ENCODE measurements around the gene SLC35E4. TPM values are rescaled to one million over a fixed set of nuclear protein-coding genes. Genes with fewer than 3 reads are reported as not detected.

Gene SLC35E4
- total RNA-seq, 1 donor from 2014 or later, result 2.6 TPM

DNA sequence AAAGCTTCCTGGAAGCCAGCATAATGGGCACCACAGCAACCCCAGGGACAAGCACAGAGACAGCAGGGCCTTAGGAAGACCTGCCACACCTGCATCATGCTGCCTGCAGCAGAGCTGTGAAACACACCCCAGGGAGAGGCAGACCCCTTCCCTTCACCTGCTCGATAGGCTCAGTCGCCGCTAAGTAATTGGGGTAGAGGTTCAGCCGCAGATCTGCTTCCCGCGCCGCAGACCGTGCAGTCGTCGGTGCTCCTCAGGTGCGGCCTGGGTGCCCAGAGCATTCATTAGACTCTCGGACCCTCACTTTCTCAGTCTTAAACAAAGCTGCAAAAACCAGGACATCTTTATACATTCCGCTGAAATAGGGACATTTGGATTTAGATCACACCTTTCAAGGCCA lies 29.2 kb downstream of the SLC35E4 start:
- H3K27me3 Mint-ChIP-seq, result peaks cover 13% of the 10 kb centered on the region
- TF ChIP-seq, protein P1, sequence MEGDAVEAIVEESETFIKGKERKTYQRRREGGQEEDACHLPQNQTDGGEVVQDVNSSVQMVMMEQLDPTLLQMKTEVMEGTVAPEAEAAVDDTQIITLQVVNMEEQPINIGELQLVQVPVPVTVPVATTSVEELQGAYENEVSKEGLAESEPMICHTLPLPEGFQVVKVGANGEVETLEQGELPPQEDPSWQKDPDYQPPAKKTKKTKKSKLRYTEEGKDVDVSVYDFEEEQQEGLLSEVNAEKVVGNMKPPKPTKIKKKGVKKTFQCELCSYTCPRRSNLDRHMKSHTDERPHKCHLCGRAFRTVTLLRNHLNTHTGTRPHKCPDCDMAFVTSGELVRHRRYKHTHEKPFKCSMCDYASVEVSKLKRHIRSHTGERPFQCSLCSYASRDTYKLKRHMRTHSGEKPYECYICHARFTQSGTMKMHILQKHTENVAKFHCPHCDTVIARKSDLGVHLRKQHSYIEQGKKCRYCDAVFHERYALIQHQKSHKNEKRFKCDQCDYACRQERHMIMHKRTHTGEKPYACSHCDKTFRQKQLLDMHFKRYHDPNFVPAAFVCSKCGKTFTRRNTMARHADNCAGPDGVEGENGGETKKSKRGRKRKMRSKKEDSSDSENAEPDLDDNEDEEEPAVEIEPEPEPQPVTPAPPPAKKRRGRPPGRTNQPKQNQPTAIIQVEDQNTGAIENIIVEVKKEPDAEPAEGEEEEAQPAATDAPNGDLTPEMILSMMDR (IDR thresholded peaks at IDR 0.05; ENCODE audit: unreplicated experiment), result no peak
- DNase-seq (ENCODE audit: low spot score, unreplicated experiment), result no peak
- no peak overlapping the region for H3K27ac Mint-ChIP-seq
- no peaks in the 10 kb centered on the region for H3K9me3 Mint-ChIP-seq (ENCODE audit: low read depth)
- no peak overlapping the region for H3K4me3 Mint-ChIP-seq (ENCODE audit: low read depth)
- H3K4me1 Mint-ChIP-seq (ENCODE audit: low read depth), result peaks cover 12% of the 10 kb centered on the region
- peaks cover 11% of the 10 kb centered on the region for H3K36me3 Mint-ChIP-seq (ENCODE audit: insufficient read depth)

DNA sequence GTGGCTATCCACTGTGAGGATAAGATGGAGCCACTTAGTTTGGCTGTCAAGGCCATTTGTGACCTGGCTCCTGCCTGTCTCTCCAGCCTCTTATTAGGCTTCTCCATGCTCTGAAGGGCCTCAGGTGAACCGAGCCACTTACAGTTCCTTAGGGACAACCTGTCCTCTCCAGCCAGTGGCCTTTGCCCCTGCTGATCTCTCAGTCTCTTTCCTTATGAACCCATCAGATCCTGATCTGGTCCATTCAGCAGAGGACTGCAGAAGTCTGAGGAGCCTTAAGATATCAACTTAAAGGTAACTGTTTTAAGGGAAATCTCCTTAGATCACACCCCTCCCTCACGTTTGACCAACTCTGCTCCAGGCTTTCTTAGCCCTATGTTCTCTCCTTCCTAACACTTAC lies 29.7 kb downstream of the SLC35E4 start:
- H3K4me1 Mint-ChIP-seq (ENCODE audit: low read depth), result peaks cover 12% of the 10 kb centered on the region

DNA sequence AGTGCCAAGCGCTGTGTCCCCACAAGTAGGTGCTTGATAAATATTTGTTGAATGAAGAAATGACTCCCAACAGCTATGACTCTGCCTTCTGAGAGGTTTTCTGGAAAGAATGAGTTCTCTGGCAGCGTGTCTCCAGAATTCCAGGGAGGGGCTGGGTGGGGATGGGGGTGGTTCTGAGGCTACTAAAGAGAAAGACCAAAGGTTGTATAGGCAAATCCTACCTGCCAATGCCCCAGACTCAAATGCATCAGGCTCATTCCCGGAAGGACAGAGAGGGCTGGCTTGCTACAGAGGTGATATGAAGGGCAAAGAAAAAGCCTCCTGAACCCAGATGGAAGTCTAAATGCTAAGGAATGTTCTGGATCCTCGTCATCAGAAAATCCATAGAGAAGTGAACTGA lies 30.2 kb downstream of the SLC35E4 start:
- Mint-ChIP-seq H3K27ac (no peak overlapping the region), H3K9me3 (ENCODE audit: low read depth) (no peaks in the 10 kb centered on the region), H3K4me1 (ENCODE audit: low read depth) (peaks cover 12% of the 10 kb centered on the region), H3K36me3 (ENCODE audit: insufficient read depth) (peaks cover 10% of the 10 kb centered on the region), H3K4me3 (ENCODE audit: low read depth) (peak overlapping the region; percentile 14), H3K27me3 (peaks cover 19% of the 10 kb centered on the region)
- TF ChIP-seq, protein P1 (IDR thresholded peaks at IDR 0.05; ENCODE audit: unreplicated experiment), result no peak
- no peak for DNase-seq (ENCODE audit: low spot score, unreplicated experiment)

More for the DNA sequence above, 29.7 kb downstream of the SLC35E4 start:
- Mint-ChIP-seq H3K27me3 (peaks cover 15% of the 10 kb centered on the region), H3K4me3 (ENCODE audit: low read depth) (no peak overlapping the region), H3K27ac (no peak overlapping the region), H3K36me3 (ENCODE audit: insufficient read depth) (peaks cover 10% of the 10 kb centered on the region), H3K9me3 (ENCODE audit: low read depth) (no peaks in the 10 kb centered on the region)
- no peak for DNase-seq (ENCODE audit: low spot score, unreplicated experiment)
- TF ChIP-seq, protein P1 (IDR thresholded peaks at IDR 0.05; ENCODE audit: unreplicated experiment), result no peak

DNA sequence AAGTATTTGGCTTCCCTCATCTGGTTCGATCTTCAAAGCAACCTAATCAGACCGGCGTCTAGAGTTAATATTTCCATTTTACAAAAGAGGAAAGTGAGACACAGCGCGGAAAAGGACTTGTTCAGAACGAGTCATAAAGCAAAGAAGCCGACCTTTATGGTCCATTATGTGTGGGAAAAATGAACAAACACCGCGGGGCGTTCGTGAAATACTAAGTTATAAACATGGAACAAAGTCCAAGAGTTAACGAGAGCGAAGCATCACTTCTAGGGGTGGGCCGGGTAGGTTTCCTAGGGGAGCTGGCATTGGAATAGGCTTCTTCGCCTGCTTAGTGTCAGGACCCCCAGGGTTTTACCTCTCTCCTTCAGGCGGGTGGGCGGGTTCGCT lies 31.5 kb downstream of the SLC35E4 start:
- Mint-ChIP-seq H3K4me1 (ENCODE audit: low read depth) (peaks cover 12% of the 10 kb centered on the region), H3K36me3 (ENCODE audit: insufficient read depth) (peaks cover 9% of the 10 kb centered on the region), H3K9me3 (ENCODE audit: low read depth) (no peaks in the 10 kb centered on the region), H3K4me3 (ENCODE audit: low read depth) (peak overlapping the region; percentile 85), H3K27me3 (peaks cover 27% of the 10 kb centered on the region), H3K27ac (peak overlapping the region; percentile 87)
- TF ChIP-seq, protein P1 (IDR thresholded peaks at IDR 0.05; ENCODE audit: unreplicated experiment), result no peak
- no peak for DNase-seq (ENCODE audit: low spot score, unreplicated experiment)

DNA sequence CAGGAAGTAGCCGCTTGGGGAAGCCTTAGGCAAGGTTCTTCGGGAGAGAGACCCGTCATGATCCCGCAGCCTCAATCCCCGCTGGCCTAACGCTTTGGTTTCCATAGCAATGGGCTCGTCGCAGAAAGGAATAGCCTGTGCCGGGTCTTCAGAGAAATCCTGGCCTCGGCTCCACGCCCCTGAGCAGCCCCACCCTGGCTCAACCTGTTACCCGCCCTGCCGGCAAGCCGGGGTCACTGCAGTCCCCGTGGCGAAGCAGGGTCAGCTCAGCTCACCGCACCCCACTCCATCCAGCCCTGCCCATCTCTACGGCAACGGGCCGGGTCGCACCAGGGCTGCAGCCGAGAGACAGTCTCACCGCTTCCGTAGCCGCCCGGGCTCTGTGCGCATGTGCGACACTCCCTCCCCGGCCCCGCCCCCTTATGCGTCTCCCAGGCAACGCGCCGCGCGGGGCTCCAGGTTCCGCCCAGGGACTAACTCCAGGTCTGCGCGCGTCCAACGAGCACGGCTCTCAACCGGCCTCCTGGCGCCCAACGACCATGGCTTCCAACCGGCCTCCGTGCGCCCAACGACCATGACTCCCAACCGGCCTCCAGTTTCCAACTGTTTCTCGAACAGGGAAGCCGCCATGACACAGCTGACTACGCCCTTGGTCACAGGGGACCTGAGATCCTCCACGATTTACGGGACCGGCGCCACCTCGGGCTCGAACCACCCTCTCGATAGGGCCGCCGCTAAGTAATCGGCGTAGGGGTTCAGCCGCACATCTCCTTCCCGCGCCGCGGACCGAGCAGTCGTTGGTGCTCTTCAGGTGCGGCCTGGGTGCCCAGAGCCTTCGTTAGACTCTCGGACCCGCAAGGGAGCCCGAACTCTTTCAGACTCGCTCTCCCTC lies 32.2 kb downstream of the SLC35E4 start, which contains the start of gene DUSP18:
Gene DUSP18 (minus strand): TSS at position 382 of the 892 bp plus-strand sequence. CDS start 3,872 bp downstream, outside the sequence.
- peaks cover 12% of the 10 kb centered on the region for H3K4me1 Mint-ChIP-seq (ENCODE audit: low read depth)
- peak; percentile 98 for DNase-seq (ENCODE audit: low spot score, unreplicated experiment)
- H3K36me3 Mint-ChIP-seq (ENCODE audit: insufficient read depth), result peaks cover 8% of the 10 kb centered on the region
- H3K27ac Mint-ChIP-seq, result peak within 1 kb of the TSS; percentile 87
- H3K27me3 Mint-ChIP-seq, result peaks cover 27% of the 10 kb centered on the region
- H3K9me3 Mint-ChIP-seq (ENCODE audit: low read depth), result no peaks in the 10 kb centered on the region
- peak within 1 kb of the TSS; percentile 85 for H3K4me3 Mint-ChIP-seq (ENCODE audit: low read depth)
- TF ChIP-seq, protein P1 (IDR thresholded peaks at IDR 0.05; ENCODE audit: unreplicated experiment), result peak; percentile 62

Measured in progenitor cell of endocrine pancreas (in vitro differentiated cells).